GM19351 (cell line): ENCODE data around the gene RNF207.

Source experiments
- ATAC-seq: cut with Tn5 transposase; IDR thresholded peaks from one replicate; pipeline ENCODE4 v1.9.1; 2021; ENCODE audit warnings: mild to moderate bottlenecking, moderate library complexity; ENCODE audit not compliant: unreplicated experiment

The RNF207 gene

DNA sequence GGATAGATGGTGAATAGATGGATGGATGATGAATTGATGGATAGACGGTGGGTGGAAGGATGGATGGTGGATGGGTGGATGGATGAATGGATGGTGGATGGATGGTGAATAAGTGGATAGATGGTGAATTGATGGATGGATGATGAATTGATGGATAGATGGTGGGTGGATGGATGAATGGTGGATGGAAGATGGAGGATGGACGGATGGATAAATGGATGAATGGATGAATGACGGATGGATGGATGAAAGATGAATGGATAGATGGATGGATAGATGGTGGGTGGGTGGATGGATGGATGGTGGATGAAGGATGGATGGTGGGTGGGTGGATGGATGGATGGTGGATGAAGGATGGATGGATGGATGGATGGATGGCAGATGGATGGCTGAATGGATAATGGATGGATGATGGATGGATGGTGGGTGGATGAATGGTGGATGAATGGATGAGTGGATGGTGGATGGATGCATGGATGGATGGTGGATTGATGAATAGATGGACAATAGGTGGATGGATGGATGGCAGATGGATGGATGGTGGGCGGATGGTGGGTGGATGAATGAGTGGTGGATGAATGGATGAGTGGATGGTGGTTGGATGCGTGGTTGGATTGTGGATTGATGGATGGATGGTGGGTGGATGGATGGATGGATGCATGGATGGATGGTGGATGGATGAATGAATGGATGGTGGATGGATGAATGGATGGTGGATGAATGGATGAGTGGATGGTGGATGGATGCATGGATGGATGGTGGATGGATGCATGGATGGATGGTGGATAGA is 31.1 kb upstream of the RNF207 start:
- no peak for ATAC-seq

DNA sequence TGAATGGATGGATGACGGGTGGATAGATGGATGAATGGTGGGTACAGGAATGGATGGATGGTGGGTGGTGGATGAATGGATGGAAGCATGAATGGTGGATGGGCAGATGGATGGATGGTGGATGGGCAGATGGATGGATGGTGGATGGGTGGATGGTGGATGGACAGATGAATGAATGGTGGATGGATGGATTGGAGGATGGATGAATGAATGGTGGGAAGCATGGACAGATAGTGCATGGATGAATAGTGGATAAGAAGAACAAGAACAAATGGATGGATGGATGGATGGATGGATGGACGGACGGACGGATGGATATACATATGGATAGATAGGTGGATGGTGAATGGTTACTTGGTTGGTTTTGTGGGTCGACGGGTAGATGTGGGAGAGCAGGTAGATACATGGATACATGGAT is 30.5 kb upstream of the RNF207 start:
- ATAC-seq = no peak

- ATAC-seq = no peak
These were observed 29.1 kb upstream of the RNF207 start for GRCh38 chr1:6176779-6177178.

DNA sequence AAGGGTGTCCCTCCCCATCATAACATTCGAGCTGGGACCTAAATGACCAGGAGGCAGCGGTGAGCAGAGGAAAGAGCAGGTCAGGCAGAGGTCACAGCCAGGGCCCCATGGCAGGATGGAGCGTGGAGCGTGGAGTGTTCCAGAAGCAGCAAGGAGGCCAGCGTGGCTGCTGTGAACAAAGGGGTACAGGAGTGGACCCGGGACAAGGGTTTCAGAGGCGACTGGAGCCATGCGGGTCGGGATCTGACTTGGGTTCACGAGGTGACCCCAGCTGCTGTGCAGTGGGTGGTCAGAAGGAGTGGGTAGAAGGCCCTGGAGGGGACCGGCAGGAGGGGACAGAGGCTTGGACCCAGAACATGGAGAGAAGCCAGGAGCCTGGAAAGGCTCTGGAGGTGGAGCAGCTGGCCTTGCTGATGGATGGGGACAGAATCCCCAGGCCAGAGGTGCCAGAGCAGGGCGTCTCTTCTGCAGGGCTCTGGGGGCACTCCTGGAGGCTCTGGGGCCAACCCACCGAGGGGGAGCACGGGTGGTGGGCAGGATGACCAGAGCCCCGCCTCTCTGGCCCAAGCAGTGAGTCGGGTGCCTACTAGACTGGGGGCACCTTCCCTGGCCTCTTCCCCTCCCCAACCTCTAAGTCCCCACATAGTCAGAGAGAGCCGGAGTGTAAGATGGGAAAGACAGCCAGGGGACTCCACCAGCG is 28.1 kb upstream of the RNF207 start:
- no peak for ATAC-seq

- ATAC-seq = no peak
These were observed 27.0 kb upstream of the RNF207 start for GRCh38 chr1:6178751-6179563.

DNA sequence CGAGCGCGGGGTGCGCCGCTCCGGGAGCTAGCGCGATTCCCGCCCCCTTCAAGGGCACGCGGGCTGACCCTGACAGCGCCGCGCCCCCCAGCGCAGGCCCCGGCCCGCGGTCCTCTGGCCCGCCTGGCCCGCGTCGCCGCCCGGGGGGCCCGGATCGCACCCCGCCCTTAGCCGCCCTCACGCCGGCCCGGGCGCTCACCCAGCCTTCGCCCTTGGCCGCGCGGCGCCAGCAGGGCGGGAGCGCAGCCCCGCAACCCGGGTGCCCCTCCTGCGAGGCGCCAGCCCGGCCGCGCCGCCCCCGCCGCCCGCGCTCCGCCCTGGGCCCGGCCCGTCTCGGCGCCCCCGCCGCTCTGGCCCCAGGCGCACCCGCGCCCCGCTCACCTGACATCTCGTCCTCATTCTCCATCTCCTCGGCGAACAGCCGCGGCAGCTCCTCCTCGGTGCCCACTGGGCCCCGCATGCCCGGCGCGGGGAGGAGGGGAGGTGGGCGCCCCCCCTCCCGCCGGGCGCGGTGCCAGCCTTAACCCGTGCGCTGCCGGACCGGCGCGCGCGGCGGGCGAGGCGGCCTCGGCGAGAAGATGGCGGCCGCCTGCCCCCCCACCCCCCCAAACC is 26.2 kb upstream of the RNF207 start:
- ATAC-seq = no peak

GRCh38 chr1:6180268-6180706 is 25.6 kb upstream of the RNF207 start, which contains the start of gene CHD5:
TSS of gene CHD5 (minus strand) at chr1:6180321. CDS start at chr1:6180023, 298 bp downstream.
- ATAC-seq = no peak

GRCh38 chr1:6180707-6181311 is 25.1 kb upstream of the RNF207 start:
- ATAC-seq = no peak

- no peak for ATAC-seq
These were observed 24.6 kb upstream of the RNF207 start for GRCh38 chr1:6181347-6181770.

DNA sequence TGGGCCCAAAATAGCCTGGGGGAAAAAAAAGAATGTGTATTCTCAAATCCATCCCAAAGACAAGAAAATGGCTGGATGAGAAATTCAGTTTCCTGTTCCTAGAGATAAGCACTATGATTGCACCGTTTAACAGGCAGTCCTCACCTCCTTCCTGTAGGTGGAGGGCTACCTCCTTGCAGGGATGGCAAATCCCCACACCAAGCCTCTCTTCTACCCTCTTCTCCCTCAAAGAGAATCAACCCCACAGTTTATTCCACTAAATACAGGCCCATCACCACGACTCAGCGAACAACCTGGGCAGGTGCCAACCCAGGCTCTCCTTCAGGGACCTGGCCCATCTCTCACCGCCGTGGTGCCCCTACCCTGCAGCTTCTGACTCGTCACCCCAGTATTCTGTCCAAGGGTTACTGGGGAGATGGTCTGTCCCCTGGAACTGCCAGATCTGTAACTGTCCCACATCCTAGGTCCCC is 22.4 kb upstream of the RNF207 start:
- no peak for ATAC-seq

DNA sequence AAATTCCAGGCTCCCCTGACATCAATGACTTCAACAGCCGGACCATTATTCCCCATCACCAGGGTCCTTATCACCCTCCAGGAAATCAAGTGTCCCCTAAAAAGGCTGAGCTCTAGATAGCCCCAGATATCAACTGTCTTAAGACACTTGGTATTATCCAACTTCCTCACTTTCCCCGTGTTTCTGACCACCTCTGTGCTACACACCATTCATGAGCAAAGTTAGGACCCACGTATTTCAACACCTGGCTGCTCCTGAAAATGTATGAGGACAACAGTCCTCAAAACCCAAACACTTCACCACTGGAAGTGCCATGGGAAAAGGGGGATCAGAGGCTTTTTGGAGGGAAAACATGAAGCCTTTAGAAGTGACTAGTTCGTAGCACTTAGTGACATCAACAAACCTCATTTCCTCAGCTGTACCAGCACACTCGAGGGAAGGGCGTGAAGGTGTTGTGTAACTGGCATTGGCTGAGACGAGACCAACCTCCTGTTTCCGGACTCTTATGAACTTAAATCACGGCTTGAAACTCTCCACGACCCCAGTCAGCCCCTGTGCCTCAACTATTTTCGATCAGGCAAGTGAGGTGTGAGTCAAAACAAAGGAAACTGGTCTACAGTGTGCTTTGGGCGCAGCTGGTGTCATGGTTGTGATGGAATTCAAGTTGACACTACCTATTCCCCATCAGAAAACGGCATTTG is 21.7 kb upstream of the RNF207 start:
- ATAC-seq = no peak

DNA sequence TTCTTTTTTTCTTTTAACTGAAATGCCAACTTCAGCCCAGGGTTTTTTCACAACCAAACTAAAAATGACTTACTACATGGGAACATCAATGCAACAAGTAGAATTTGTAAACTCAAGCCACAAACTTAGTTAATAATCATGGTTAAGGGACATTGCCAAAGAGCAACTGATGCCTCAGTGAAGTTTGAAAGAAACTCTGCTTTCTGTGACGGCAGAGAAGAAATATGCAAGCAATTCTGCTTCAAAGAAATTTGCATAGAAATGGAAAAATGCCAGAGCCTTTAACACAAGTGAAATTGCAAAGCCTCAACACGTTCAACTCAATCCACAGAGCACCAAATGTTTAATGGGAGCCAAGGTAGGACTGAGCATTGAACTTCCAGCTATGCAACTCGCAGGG is 20.8 kb upstream of the RNF207 start:
- ATAC-seq = no peak

- no peak for ATAC-seq
These were observed 20.1 kb upstream of the RNF207 start for GRCh38 chr1:6185635-6186382.

GRCh38 chr1:6188466-6188865 is 17.5 kb upstream of the RNF207 start:
- no peak for ATAC-seq

DNA sequence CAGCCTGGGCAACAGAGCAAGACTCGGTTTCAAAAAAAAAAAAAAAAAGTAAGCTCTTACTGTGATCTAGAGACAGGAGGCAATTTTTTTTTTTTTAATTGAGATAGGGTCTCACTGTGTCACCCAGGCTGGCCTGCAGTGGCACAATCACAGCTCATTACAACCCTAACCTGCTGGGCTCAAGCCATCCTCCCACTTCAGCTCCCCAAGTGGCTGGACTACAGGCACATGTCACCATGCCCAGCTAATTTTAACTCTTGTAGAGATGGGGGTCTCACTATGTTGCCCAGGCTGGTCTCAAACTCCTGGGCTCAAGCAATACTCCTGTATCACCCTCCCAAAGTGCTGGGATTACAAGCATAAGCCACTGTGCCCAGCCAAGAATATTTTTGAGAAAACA is 14.0 kb upstream of the RNF207 start:
- ATAC-seq = no peak

DNA sequence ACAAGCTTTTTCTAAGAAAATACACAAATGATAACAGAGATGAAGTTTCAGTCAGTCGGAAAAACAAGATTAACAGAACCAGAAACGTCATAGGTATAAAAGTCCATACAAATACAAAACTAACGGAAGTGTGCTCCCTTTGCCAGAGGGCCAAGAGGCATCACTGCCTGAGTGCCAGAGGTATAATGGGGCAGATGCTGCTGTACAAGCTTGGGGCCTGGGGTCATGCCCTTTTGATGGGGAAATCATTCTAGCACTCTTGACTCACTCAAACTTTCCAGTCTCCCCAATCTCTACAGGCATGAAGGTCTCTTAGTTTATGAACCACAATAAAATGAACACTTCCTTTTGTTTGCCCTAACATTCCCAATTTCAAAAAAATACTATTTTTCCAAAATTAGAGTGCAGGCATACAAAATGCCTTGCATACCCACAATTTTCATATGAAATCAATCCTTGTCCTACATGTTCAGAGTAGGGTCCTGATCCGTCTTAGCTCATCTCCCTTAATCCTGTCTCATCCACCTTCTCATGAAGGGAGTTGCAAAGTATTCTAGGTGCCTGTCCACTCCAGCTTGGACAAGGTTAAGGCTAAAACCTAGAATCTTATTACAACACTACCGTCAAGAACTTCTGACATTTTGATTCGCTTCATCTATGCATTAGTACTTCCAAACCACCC is 8.0 kb upstream of the RNF207 start:
- no peak for ATAC-seq

DNA sequence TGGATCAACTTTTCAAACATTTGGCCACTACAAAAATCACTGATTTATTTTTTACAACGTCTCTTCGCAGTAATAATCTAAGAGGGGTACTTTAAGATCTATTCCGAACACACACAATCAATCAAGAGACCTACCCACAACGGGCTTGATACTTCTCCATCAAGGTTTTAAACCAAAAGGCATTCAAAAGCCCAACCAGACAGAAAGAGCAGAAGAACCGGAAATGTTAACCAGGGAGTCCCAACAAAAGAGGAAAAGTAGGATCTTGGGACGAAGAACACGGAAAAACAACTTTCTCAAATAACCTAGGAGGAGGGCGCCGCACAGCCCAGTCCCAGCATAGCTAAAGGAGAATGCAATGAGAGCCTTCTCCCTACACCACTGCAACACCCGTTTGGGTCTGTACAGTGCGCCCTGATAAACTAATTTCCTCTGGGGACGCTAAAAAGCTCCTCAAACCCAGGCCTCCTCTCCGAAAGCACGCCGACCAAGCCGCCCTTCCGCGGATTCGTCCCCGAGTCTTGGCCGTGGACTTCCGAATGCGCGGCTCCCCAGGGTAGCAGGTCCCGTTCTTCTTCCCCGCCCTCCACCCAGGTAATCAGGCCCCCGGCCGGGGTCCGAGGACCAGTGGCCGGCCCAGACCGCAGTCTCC is 7.1 kb upstream of the RNF207 start:
- peak; percentile 23 for ATAC-seq
